NCI-H146 treated with DMSO at 0.1 percent for 48 hours (cell line): ENCODE results near the gene STK32C.

Experiments used
- DNase-seq: peaks from one replicate; lab custom pipeline; 2025; ENCODE audit not compliant: unreplicated experiment; lab: John Stamatoyannopoulos, UW

Gene STK32C

DNA sequence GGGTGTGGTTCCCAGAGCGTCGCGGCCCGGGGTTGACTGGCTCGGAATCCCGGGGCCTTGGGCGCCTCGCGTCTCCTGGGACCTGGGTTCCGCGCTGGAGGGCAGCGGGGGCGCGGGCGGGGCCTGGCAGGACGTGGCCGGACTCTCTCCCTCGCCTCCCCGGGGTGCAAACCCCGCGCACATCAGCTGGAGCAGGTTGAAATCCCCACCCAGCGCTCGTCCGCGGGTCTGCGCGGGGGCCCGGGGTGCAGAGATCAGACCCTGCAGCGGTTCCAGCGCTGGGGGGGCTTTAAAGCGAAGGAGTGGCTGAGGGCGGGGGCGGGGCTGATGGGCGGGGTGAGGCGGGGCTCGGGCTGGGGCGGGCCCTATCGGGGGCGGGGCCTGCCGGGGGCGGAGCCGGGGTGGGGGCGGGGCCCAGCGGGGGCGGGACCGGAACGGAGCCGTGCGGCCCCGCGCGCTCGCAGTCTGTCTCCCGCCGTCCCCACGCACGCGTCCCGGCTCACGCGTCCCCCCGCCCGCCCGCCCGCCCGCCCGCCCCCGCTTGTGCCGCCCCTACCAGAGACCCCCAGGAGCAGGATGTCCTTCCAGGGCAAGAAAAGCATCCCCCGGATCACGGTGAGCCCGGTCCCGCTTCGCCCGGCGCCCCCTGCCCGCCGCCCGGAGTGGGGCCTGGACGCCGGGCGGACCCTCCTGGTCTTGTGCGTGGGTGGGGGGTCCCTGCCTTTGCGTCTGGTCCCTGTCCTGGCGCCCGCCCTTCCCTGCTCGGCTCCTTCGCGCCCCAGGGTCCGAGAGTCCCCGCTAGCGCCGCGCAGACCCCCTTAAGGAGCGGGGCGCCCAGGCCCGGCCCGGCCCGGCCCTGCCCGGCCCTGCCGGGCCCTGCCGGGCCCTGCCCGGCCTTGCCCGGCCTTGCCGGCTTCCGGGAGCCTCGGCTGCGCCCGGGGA is 121.0 kb downstream of the STK32C start, which contains the start of gene DPYSL4:
DPYSL4 (plus strand) TSS at position 461 of the 942 bp plus-strand sequence; CDS start at position 577, 116 bp downstream.
- DNase-seq: no peak

DNA sequence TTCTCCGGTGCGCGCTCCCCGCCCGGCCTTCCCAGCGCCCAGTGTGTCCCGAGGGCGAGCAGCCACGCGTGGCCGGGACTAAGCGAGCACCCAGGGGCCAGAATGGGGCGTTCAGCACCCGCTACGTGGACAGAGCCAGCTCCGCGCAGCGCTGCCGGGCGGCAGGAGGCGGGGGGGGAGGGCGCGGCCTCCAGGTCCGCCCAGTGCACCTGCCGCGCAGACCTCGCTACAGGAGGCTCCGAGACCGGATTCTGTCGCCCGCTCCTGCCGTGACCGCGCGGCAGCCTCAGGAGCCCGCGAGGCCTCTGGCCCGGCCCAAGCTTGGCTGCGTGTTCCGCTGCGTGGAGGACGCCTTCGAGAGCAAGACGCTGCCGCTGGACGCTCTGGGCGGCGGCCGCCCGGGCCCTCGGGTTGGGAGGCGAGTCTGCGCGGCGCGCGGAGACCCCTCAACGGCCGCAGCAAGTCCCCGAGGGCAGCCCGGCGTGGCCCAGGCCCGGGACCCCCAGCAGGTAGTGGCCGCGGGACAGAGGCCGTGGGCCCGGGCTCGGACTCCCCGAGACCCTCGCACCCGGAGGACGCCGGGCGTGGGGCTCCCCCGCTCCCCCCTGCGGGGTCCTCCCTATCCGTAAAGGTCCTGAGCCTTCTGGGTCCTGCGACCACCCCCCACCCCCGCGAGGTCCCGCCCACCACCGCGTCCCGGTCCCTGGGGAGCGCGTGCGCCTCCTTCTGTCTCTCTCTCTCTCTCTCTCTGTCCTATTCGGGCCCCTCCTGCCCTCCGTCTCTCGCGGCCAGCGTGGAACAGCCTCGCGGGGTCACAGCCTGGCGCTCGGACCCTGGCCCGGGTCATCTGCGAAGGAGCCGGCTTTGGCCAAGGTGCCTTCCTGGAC is 121.9 kb downstream of the STK32C start:
- peak; percentile 39 for DNase-seq

DNA sequence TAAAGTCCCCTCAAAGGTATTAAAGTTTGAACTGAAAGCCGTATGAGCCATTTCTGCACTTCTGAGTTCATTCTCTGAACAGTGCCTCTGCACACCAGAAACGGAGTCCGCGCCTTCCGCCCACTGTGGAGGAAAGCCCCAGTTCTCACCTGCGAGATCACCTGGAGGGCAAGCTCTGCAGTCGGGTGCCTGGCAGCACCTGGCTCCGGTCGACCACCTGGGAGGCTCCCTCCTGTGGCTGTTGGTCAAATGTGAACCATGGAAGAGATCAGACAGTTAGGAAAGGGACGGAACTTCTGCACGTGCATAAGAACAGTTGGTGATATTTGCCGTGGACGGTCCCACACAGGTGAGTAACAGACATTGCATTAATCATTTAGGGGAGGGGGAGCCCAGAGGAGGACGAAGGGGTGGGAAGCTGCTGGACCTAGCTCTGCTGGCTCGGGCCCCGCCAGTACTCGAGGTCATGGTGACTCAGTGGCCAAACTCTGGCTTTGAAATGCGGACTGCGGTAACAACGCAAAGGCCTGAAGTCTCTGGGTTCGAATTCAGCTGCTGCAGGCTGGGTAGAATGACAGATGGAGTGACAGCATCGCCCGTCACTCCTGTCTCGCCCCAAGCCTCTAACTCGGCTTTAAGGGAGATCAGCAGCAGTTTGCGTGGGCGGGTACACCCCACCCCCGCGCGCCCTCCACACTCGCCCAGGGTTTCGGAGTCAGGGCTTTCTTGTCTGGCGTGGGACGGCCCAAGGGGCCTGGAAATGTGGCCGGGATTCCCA is 122.7 kb downstream of the STK32C start:
- peak; percentile 63 for DNase-seq

DNA sequence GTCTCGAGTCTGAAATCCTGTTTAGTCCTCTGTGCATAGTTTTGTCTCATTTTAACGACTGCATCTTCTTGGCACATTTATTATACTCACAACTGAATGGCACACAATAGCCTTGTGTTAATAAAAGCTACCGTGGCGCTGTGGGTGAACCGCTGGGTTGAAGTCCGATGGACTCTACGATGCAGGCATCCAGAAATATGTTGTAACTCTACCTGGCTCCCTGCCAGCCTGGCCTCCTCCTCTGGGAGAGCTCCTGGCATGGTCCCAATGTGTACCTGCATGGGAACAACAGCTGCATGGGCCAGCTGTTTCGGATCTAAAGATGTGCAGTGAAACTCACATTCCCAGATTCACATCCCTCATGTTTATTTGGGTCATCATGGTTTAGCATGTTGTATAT is 124.7 kb downstream of the STK32C start:
- DNase-seq: no peak

DNA sequence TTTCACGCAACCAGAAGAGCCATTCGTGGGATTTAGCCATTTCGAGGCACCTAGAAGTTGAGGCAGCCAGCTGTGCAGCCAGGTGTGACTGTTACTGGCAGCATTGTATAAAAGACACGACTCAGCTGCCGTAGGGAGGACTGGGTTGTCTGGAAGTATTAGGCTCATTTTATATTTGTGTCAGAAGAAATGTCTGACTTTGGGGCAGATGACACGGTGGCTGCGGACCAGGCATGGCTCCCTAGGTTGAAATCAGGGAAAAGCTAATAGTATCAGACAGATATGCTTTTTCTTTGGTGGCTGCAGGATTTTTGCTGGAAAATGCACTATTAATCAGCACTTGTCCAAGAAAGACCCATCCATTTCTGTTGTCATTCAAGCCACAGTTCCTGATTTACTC is 125.2 kb downstream of the STK32C start:
- DNase-seq: no peak

DNA sequence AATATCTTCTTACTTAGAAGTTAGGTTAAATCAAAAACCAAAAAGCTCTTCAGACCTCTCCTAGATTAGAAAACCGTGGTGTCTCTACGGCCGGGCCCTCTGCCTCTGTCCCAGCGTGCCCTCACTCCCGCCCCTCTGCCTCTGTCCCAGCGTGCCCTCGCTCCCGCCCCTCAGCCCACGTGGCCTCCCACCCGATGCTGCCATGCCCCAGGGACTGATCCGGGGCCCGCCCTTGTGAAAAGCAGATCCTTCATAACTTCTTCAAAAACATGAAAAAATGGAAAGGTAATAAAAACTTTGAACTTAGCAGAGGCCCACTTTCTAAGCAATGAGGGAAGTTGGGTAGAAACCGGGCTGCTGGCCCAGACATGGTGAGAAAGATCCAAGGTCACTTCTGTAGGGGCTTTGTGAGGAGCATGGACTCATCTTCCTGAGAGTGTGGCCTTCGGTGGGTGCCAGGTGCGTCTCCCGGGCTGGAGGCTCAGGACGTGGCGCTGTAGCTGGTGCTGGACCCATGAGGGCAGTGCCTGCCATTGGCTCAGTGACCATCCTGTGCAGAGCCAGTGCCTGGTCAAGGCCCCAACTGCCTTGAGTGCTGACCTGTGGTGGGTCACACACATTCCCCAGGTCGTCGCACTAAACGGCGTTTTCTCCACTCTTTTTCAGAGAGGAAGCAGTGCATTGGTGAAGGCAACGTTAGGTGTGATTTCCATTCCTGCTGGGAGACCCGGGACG is 125.9 kb downstream of the STK32C start:
- DNase-seq: no peak

DNA sequence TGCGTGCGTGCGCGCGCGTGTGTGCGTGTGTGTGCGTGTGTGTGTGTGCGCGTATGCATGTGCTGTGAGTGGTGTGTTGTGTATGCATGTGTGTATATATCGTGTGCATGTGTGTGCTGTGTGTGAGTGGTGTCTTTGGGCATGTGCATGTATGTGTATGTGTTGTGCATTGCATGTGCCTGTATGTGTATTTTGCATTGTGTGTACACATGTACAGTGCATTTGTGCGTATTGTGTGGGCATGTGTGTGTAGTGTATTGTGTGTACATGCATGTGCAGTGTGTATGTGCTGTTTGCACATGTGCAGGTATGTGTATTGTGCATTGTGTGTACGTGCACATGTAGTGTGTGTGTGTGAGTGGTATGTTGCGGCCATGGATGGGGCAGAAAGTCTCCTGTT is 127.0 kb downstream of the STK32C start:
- no peak for DNase-seq

DNA sequence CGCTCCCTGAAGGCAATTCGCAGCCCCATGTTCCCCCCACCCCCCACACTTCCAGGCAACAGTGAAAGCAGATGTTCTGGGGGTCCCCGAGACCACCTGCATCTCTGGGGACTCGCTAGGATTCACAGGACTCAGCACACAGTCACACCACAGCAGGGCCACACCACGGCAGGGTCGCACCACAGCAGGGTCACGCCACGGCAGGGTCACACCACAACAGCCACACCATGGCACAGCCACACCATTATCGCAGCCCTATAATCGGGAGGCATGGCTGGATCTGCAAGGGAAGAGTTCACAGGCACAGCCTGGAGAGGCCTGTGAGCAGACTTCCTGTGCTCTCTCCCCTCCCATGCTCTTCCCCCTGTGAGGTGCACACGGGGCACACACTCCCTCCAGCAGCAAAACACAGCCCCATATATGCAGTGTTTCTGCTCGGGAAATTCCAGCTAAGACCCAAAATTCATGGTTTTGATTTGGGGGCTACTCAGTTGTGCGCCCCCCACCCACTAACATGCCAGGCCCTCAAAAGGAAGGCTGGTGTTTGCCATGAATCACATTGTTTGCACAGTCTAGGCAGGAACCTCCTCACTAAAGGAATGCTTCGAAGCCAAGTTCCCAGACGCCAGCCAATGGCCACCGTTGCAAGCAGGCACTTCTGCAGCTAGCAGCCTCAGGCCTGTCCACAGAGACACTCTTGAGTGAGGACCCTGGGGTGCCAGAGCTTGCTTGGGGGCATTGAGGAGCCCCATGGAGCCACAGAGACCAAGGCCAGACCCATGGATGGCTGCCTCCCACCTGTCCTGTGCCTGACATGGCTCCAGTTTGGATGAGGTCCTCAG is 128.0 kb downstream of the STK32C start:
- DNase-seq: no peak

DNA sequence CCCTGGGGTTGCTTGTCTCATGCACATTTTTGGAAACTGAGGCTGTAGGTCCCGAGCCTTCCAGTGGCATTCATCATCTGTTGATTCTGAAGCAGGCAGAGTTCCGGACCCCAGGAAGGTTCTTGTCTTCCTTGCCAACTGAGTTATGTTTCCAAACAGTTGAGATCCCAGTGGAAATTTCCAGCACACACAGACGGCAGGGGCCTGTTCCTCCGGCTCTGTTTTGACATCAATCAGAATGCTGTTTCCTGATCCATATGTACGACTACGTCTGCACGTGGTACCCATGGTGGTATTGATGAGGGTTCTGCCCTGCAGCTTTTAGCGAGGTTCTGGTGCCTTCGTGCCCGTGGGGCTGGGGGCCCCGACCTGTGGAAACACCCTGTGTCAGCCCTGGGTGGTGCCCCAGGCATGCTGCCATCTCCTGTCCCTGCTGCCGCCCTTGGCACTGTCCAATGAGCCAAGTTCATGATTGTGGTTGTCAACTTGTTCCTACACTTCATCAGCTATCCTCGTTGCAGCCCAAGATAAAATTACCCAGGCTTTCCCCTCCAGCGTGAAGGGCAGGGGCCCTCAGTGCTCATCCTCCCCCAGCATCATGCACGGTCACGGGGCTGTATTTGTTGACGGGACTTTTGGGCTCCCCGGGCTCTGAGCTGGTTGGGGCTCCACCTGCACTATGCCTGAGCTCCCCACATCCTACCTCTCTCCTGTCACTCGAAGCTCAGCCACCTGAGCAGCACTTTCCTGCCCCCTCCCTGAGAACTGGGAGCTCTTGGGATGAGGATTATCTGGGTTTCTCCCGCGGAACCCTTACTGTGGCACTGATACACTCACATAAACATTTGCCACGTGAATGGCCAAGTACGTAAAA is 128.8 kb downstream of the STK32C start:
- no peak for DNase-seq

DNA sequence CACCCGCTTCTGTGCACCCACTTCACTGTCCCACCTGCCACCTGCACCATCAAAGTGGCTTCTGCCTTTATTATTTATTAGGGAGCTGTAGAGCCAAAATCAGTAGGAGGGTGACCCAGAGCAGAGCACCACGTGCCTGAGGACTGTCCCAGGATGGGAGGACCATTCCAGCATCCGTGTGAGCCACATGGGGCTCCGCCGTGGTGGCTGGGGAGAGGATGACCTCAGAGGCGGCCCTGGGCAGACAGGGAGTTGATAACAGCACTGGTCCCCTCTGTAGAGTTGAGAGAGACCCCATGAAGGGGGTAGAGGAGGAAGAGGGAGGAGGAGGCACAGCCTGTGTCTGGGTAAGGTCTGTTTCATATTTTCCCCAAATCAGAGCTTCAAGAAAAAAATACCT is 129.7 kb downstream of the STK32C start:
- DNase-seq: no peak

DNA sequence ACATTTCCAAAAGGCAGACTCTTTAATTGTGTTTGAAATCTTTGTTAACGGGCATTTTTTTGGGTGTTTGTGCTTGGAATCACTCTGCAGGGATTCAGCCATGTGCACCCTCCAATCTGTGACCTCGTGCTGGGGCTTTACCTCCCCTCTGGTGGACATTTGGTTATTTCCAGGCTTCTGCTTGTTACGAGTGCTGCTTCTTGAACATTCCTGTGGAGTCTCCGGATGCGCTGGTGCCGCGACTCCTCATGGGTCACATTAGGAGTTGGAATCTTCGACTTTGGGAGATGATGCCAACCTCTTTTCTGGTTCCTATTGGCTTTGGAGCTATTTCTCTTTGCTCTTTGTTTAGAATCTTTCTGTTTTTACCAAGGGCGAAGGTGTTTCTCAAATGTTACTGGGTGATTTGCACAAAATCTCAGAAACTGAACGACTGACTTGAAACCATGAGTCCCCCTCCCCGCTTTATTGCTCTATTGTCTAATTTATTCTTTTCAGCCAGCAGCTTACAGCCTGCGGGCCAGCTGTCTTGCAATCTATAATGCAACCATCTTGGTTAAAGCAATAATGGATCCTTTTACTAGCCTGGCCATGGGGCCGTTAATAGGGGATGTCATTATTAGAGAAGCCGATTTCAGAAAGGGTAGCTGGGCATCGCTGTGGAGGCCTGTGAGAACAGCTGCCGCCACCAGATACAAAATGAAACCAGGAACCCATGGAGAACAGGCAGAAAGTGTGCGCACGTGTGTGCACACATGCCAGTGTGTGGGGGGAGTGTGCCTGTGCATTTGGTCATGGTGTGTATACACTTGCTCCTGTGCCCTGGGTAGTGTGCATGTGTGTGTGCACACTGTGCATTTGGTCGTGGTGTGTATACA is 130.9 kb downstream of the STK32C start:
- no peak for DNase-seq

DNA sequence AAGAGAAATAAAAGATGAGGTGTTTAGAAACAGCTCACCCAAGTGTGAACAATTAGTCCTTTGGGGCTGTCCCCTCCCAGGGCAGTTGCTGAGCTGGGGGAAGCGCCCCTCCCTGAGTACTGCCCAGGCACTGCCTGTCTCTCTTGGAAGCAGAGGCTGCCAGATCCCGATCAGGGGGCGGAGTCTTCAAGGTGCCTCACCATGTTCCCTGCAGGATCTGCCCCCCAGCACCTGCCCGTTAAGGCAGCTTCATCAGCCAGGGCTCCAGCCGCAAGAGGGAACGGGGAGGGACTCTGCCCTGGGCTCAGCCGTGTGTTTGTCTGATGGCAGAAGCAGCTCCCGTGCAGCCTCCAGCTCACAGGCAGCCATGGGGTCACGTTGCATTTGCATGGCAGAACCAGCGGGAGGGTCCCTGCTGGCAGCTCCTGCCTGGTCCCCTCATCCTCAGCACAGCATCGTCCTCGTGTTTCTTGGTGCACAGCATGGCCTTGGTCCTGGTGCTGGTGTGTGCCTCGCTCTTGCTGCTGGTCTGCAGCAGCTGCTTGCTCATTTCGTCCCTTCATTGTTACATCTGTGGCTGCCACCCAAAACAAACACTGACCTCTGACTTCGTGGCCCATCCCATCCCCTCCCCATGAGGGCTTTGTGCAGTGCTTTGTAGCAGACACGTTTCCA is 131.7 kb downstream of the STK32C start:
- DNase-seq: peak; percentile 74

DNA sequence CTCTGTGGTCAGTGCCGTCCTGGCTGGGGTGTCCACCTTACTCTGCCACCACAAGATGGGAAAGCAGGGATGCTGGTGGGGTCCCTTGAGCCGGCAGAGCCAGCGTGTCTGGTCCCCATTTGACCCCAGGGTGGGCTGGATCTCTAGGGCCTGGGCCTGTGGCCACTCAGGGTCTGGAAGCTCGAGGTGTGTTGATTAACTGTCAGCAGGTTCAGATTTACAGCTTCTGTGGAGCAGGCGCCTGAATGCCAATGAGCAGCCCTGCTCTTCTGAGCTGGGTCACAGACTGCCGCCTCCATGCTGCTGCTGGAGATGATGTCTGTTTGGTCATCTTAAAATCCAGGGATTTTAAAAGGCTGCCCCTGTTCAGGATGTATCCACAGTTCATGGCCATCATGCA is 132.3 kb downstream of the STK32C start:
- DNase-seq: no peak

DNA sequence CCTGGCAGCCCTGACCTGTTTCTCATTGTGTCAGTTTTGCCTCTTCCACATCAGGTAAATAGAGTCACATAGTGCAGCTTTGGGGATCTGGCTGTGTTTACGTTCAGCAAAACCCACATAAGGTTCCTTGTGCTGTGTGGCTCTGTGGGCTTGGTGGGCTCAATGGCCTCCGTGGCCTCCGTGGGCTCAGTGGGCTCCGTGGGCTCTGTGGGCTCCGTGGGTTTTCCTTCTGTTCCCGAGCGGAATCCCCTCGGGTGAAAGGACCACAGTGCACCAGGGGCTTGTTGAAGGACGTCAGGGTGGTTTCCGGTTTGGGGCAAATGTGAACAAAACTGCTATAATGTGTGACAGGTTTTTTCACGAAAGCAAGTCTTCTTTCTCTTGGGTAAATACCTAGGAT is 133.5 kb downstream of the STK32C start:
- DNase-seq: no peak

DNA sequence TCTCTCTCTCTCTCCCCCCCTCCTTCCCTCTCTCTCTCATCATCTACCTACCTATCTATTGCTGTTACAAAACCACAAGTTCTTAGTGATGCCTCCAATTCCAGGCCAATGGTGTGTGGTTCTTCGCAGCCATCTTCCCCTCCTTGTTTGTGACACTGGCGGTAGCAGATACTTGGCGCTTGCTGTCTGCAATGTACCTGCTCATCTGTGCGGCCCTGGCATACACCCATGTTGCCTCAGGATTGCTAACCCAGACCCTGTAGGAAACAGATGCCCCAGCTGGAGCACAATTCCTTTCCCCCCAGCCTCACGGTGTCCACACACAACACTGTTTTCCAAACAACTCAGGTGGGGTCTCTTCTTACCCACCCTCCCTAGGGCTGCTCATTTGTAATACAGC is 134.6 kb downstream of the STK32C start:
- DNase-seq: no peak

DNA sequence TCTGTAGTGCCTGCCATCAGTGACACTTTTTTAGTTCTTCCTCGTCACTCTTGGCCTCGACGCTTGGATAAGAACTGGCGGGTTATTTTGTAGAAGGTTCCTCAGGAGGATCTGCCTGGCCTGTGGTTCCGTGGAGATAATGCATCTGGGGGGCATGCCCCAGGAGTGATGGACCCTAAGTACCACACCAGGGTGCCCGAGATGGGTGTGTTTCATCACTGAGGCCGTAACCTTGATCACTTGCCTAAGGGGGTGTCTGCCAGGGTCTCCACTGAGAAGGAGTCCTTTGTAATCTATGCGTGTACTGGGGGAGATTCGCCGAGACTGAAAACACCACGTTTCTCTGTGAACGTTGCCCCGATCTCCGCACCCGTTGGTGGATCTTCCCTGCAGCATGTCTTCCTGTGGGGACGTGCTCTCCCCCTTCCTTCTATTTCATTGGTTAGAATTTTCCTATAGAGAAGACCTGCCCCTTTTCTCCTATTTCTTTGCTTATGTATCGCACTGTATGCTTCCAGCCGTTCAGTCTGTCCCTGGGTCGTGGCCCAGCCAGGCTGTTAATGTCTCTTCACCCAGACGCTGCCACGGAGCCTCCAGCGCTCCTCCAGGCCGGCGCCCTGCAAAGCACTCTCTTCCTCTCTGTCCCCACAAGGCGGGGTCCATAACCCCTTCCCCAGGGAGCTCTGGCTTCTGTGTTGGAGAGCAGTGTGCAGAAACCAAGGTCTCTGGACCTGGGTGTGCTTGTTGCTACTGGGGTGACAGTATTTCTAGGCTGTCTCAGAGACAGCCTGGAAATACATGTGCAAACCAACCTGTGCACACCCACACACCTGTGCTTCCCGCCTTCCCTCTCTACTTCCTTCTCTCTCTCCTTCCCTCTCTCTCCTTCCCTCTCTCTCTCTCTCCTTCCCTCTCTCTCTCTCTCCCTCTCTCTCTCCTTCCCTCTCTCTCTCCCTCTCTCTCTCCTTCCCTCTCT is 135.4 kb downstream of the STK32C start:
- DNase-seq: no peak
